GM23338 (cell line): ENCODE measurements around the gene FBXL19. TPM values are rescaled to one million over a fixed set of nuclear protein-coding genes. Genes with fewer than 3 reads are reported as not detected.

Source experiments
- ATAC-seq: fragments of 200-7000 bp; cut with Tn5 transposase; 3 replicates; pipeline ENCODE4 v1.9.1; 2020
- DNase-seq: peaks from one replicate; pipeline ENCODE4 v3.0.0-alpha.2; 2015; ENCODE audit warnings: low spot score
- H2AFZ ChIP-seq: fragments of 200-600 bp; sonication (generic); 2 replicates; pipeline ENCODE4 v1.8.0; 2016; ENCODE audit warnings: antibody characterized with exemption, mild to moderate bottlenecking, moderate library complexity
- H3F3A ChIP-seq: fragments of 200-600 bp; sonication (generic); replicated peaks from 2 replicates; pipeline ENCODE4 v1.8.0; 2017; ENCODE audit warnings: antibody characterized with exemption, mixed run types, low read depth
- H3K27ac ChIP-seq: fragments of 200-600 bp; sonication (generic); 2 replicates; pipeline ENCODE4 v1.6.1; 2016; ENCODE audit warnings: low read depth
- H3K27me3 ChIP-seq: fragments of 200-600 bp; sonication (generic); 2 replicates; pipeline ENCODE4 v1.8.0; 2016; ENCODE audit warnings: mild to moderate bottlenecking, mixed run types, moderate library complexity; ENCODE audit not compliant: insufficient read depth
- H3K36me3 ChIP-seq: fragments of 200-600 bp; sonication (generic); 2 replicates; pipeline ENCODE4 v1.8.0; 2016; ENCODE audit warnings: mild to moderate bottlenecking; ENCODE audit not compliant: insufficient read depth
- H3K4me1 ChIP-seq: fragments of 200-600 bp; sonication (generic); 2 replicates; pipeline ENCODE4 v1.8.0; 2016; ENCODE audit warnings: mild to moderate bottlenecking, moderate library complexity; ENCODE audit not compliant: insufficient read depth
- H3K4me2 ChIP-seq: fragments of 200-600 bp; sonication (generic); 2 replicates; pipeline ENCODE4 v1.7.1; 2017; ENCODE audit warnings: mixed run types
- H3K4me3 ChIP-seq: fragments of 200-600 bp; sonication (generic); 2 replicates; pipeline ENCODE4 v1.6.1; 2016; ENCODE audit warnings: mixed run types
- H3K79me2 ChIP-seq: fragments of 200-600 bp; sonication (generic); replicated peaks from 2 replicates; pipeline ENCODE4 v1.8.0; 2017; ENCODE audit warnings: mild to moderate bottlenecking; ENCODE audit not compliant: insufficient read depth
- H3K9me2 ChIP-seq: fragments of 200-600 bp; sonication (generic); 2 replicates; pipeline ENCODE4 v1.8.0; 2017; ENCODE audit not compliant: insufficient read depth
- H4K20me1 ChIP-seq: fragments of 200-600 bp; sonication (generic); replicated peaks from 2 replicates; pipeline ENCODE4 v1.8.0; 2017; ENCODE audit warnings: mild to moderate bottlenecking; ENCODE audit not compliant: insufficient read depth
- H3K27ac Mint-ChIP-seq: 2 replicates; pipeline ENCODE4 v1.8.0; 2020; ENCODE audit warnings: inconsistent platforms, mild to moderate bottlenecking, moderate library complexity, mixed read lengths
- H3K27me3 Mint-ChIP-seq: 3 replicates; pipeline ENCODE4 v1.8.0; 2022; ENCODE audit warnings: low read depth, mild to moderate bottlenecking, moderate library complexity, mixed read lengths, inconsistent platforms; ENCODE audit not compliant: insufficient read depth, poor library complexity
- H3K36me3 Mint-ChIP-seq: 3 replicates; pipeline ENCODE4 v1.8.0; 2021; ENCODE audit warnings: low read depth, mild to moderate bottlenecking, inconsistent platforms, moderate library complexity, mixed read lengths
- H3K4me1 Mint-ChIP-seq: 3 replicates; pipeline ENCODE4 v1.8.0; 2020; ENCODE audit warnings: mild to moderate bottlenecking, inconsistent platforms, mixed read lengths
- H3K4me3 Mint-ChIP-seq: 3 replicates; pipeline ENCODE4 v1.8.0; 2021; ENCODE audit warnings: moderate library complexity, mild to moderate bottlenecking, inconsistent platforms, mixed read lengths
- H3K9me3 Mint-ChIP-seq: 3 replicates; pipeline ENCODE4 v1.8.0; 2020; ENCODE audit warnings: moderate library complexity, mild to moderate bottlenecking, inconsistent platforms, mixed read lengths
- CREB1 ChIP-seq: fragments of 250-450 bp; sonication (Bioruptor Pico); IDR thresholded peaks from 2 replicates; pipeline ENCODE4 v1.5.0; 2020; ENCODE audit warnings: low read depth, mild to moderate bottlenecking, moderate library complexity
- EZH2 ChIP-seq: fragments of 200-600 bp; sonication (generic); IDR thresholded peaks from one replicate; pipeline ENCODE4 v1.8.0; 2017; ENCODE audit warnings: antibody characterized with exemption, mild to moderate bottlenecking, low read depth; ENCODE audit not compliant: unreplicated experiment
- JUNB ChIP-seq: IDR thresholded peaks from one replicate; pipeline ENCODE4 v1.6.1; 2016; ENCODE audit warnings: antibody characterized with exemption; ENCODE audit not compliant: unreplicated experiment
- NANOG ChIP-seq: IDR thresholded peaks from 2 replicates; pipeline ENCODE4 v1.6.1; 2016; ENCODE audit warnings: antibody characterized with exemption, borderline replicate concordance
- POLR2AphosphoS5 ChIP-seq: IDR thresholded peaks from 2 replicates; pipeline ENCODE4 v1.6.1; 2016; ENCODE audit warnings: antibody characterized with exemption, low read depth
- STAT1 ChIP-seq: IDR thresholded peaks from one replicate; pipeline ENCODE4 v1.6.1; 2016; ENCODE audit warnings: antibody characterized with exemption; ENCODE audit not compliant: unreplicated experiment
- ZNF114 ChIP-seq: fragments of 250-450 bp; sonication (Bioruptor Pico); IDR thresholded peaks from 2 replicates; pipeline ENCODE4 v1.5.0; 2020; ENCODE audit warnings: mild to moderate bottlenecking, moderate library complexity
- ZNF331 ChIP-seq: fragments of 250-450 bp; sonication (Bioruptor Pico); IDR thresholded peaks from 2 replicates; pipeline ENCODE4 v1.5.0; 2020; ENCODE audit warnings: low read depth, mild to moderate bottlenecking, moderate library complexity
- polyA plus RNA-seq: library from polyadenylated mRNA; unstranded; fragments of >200 nt; fragmentation: Nextera tagmentation; extraction: Ambion mirVana; gene quantifications from 2 replicates; pipeline ENCODE4 v1.2.1, GENCODE V29; 2016
- total RNA-seq: library from RNA; depleted of rRNA; stranded (reverse); fragments of >200 nt; shearing (Covaris generic); gene quantifications from 2 replicates; pipeline ENCODE4 v1.2.3, GENCODE V29; 2014
- TF ChIP-seq, protein P1 (sequence below): fragments of 250-450 bp; sonication (Bioruptor Pico); IDR thresholded peaks from 2 replicates; pipeline ENCODE4 v1.5.0; 2020; ENCODE audit warnings: mild to moderate bottlenecking, moderate library complexity
- TF ChIP-seq, protein P2 (sequence below): IDR thresholded peaks from 2 replicates; pipeline ENCODE4 v1.6.1; 2016; ENCODE audit warnings: antibody characterized with exemption
- TF ChIP-seq, protein P3 (sequence below), 2 experiments: fragments of 200-600 bp in 1 of 2; sonication (generic) in 1 of 2; conservative IDR thresholded peaks; 2 replicates each; pipeline versions ENCODE4 v1.5.1 to v1.6.1; 2016 to 2017; ENCODE audit warnings: antibody characterized with exemption in 2 of 2, low read depth in 2 of 2, mild to moderate bottlenecking in 2 of 2, moderate library complexity in 1 of 2

The FBXL19 gene
- total and polyA plus RNA-seq, 2 experiments from 2014 or later = 12.5 to 71.5 TPM

GRCh38 chr16:30902029-30902972 lies 21.1 kb upstream of the FBXL19 start:
- Histone ChIP-seq H4K20me1 (no peaks in the 10 kb centered on the region), H3K4me1 (peaks cover 6% of the 10 kb centered on the region), H3K9me2 (peaks cover 7% of the 10 kb centered on the region; the same call in 1 of the 2 replicates), H3K4me3 (peak overlapping the region; percentile 68), H3K27me3 (peaks cover 18% of the 10 kb centered on the region), H2AFZ (peak overlapping the region; percentile 99), H3K27ac (no peak overlapping the region), H3K79me2 (no peaks in the 10 kb centered on the region), H3F3A (peaks cover 9% of the 10 kb centered on the region; the same call in 1 of the 2 replicates), H3K4me2 (peak overlapping the region; percentile 81), H3K36me3 (no peaks in the 10 kb centered on the region)
- ATAC-seq = peak; percentile 84
- Mint-ChIP-seq H3K4me3 (peak overlapping the region; percentile 82), H3K4me1 (peaks cover 9% of the 10 kb centered on the region), H3K27me3 (peaks cover 10% of the 10 kb centered on the region), H3K27ac (peak overlapping the region; percentile 69; the same call in 1 of the 2 replicates), H3K9me3 (no peaks in the 10 kb centered on the region; the same call in 2 of the 3 replicates), H3K36me3 (no peaks in the 10 kb centered on the region)
- TF ChIP-seq EZH2 = no peak
- TF ChIP-seq, protein P1, sequence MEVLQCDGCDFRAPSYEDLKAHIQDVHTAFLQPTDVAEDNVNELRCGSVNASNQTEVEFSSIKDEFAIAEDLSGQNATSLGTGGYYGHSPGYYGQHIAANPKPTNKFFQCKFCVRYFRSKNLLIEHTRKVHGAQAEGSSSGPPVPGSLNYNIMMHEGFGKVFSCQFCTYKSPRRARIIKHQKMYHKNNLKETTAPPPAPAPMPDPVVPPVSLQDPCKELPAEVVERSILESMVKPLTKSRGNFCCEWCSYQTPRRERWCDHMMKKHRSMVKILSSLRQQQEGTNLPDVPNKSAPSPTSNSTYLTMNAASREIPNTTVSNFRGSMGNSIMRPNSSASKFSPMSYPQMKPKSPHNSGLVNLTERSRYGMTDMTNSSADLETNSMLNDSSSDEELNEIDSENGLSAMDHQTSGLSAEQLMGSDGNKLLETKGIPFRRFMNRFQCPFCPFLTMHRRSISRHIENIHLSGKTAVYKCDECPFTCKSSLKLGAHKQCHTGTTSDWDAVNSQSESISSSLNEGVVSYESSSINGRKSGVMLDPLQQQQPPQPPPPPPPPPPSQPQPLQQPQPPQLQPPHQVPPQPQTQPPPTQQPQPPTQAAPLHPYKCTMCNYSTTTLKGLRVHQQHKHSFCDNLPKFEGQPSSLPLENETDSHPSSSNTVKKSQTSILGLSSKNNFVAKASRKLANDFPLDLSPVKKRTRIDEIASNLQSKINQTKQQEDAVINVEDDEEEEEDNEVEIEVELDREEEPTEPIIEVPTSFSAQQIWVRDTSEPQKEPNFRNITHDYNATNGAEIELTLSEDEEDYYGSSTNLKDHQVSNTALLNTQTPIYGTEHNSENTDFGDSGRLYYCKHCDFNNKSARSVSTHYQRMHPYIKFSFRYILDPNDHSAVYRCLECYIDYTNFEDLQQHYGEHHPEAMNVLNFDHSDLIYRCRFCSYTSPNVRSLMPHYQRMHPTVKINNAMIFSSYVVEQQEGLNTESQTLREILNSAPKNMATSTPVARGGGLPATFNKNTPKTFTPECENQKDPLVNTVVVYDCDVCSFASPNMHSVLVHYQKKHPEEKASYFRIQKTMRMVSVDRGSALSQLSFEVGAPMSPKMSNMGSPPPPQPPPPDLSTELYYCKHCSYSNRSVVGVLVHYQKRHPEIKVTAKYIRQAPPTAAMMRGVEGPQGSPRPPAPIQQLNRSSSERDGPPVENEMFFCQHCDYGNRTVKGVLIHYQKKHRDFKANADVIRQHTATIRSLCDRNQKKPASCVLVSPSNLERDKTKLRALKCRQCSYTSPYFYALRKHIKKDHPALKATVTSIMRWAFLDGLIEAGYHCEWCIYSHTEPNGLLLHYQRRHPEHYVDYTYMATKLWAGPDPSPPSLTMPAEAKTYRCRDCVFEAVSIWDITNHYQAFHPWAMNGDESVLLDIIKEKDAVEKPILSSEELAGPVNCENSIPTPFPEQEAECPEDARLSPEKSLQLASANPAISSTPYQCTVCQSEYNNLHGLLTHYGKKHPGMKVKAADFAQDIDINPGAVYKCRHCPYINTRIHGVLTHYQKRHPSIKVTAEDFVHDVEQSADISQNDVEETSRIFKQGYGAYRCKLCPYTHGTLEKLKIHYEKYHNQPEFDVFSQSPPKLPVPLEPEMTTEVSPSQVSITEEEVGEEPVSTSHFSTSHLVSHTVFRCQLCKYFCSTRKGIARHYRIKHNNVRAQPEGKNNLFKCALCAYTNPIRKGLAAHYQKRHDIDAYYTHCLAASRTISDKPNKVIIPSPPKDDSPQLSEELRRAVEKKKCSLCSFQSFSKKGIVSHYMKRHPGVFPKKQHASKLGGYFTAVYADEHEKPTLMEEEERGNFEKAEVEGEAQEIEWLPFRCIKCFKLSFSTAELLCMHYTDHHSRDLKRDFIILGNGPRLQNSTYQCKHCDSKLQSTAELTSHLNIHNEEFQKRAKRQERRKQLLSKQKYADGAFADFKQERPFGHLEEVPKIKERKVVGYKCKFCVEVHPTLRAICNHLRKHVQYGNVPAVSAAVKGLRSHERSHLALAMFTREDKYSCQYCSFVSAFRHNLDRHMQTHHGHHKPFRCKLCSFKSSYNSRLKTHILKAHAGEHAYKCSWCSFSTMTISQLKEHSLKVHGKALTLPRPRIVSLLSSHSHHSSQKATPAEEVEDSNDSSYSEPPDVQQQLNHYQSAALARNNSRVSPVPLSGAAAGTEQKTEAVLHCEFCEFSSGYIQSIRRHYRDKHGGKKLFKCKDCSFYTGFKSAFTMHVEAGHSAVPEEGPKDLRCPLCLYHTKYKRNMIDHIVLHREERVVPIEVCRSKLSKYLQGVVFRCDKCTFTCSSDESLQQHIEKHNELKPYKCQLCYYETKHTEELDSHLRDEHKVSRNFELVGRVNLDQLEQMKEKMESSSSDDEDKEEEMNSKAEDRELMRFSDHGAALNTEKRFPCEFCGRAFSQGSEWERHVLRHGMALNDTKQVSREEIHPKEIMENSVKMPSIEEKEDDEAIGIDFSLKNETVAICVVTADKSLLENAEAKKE (CRISPR knock-in tag) = no peak
- no peak for TF ChIP-seq JUNB
- TF ChIP-seq, protein P2, sequence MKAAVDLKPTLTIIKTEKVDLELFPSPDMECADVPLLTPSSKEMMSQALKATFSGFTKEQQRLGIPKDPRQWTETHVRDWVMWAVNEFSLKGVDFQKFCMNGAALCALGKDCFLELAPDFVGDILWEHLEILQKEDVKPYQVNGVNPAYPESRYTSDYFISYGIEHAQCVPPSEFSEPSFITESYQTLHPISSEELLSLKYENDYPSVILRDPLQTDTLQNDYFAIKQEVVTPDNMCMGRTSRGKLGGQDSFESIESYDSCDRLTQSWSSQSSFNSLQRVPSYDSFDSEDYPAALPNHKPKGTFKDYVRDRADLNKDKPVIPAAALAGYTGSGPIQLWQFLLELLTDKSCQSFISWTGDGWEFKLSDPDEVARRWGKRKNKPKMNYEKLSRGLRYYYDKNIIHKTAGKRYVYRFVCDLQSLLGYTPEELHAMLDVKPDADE = no peak
- no peak for TF ChIP-seq STAT1
- peak; percentile 52; the same call in 1 of the 2 replicates for TF ChIP-seq POLR2AphosphoS5
- TF ChIP-seq ZNF114 (CRISPR knock-in tag) = no peak
- TF ChIP-seq CREB1 = no peak
- TF ChIP-seq, protein P3, sequence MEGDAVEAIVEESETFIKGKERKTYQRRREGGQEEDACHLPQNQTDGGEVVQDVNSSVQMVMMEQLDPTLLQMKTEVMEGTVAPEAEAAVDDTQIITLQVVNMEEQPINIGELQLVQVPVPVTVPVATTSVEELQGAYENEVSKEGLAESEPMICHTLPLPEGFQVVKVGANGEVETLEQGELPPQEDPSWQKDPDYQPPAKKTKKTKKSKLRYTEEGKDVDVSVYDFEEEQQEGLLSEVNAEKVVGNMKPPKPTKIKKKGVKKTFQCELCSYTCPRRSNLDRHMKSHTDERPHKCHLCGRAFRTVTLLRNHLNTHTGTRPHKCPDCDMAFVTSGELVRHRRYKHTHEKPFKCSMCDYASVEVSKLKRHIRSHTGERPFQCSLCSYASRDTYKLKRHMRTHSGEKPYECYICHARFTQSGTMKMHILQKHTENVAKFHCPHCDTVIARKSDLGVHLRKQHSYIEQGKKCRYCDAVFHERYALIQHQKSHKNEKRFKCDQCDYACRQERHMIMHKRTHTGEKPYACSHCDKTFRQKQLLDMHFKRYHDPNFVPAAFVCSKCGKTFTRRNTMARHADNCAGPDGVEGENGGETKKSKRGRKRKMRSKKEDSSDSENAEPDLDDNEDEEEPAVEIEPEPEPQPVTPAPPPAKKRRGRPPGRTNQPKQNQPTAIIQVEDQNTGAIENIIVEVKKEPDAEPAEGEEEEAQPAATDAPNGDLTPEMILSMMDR (conservative IDR thresholded peaks at IDR 0.05; ENCODE audit: low read depth in 2 of 2) = peak in 1 of 2 experiments; percentile 42; a peak in 2 of 4 replicates
- no peak for TF ChIP-seq ZNF331 (CRISPR knock-in tag)
- no peak for TF ChIP-seq NANOG
- peak; percentile 71 for DNase-seq
